Hematopoietic multipotent progenitor cell (in vitro differentiated cells): ENCODE measurements around the gene AKAP1. TPM values are rescaled to one million over a fixed set of nuclear protein-coding genes. Genes with fewer than 3 reads are reported as not detected.
A peak's percentile ranks its signal among the peaks of the same experiment; 100 is the strongest.

ENCODE experiments used
- DNase-seq, 3 donors: peaks; one replicate each; pipeline ENCODE4 v3.0.0-alpha.2; 2011 to 2015; ENCODE audit warnings: low read depth in 2 of 3, low spot score in 2 of 3
- total RNA-seq: library from RNA; depleted of rRNA; stranded (reverse); fragments of >200 nt; gene quantifications from one replicate; pipeline ENCODE4 v1.2.3, GENCODE V29; 2012

The AKAP1 gene
- 42.8 TPM for total RNA-seq

- peak; percentile 93 to 97 (median 95) for DNase-seq
Observed at GRCh38 chr17:57084802-57085447, at the start of gene AKAP1. Gene AKAP1 (plus strand): TSS chr17:57085246. CDS start chr17:57105465, 20,219 bp downstream.

- DNase-seq = no peak
Observed at GRCh38 chr17:57035971-57036481, 49.0 kb upstream of the AKAP1 start.

GRCh38 chr17:57037411-57037810 is 47.6 kb upstream of the AKAP1 start:
- no peak for DNase-seq

- no peak for DNase-seq
Observed at GRCh38 chr17:57038486-57038885, 46.6 kb upstream of the AKAP1 start.

GRCh38 chr17:57040571-57040970 is 44.5 kb upstream of the AKAP1 start:
- no peak for DNase-seq

GRCh38 chr17:57043276-57043675 is 41.8 kb upstream of the AKAP1 start:
- DNase-seq = no peak

GRCh38 chr17:57044976-57045867 is 39.8 kb upstream of the AKAP1 start:
- DNase-seq = peak in 1 of 3 donors; percentile 5

- peak in 1 of 3 donors; percentile 25 for DNase-seq
Observed at GRCh38 chr17:57045868-57046704, 39.0 kb upstream of the AKAP1 start.

GRCh38 chr17:57046749-57047148 is 38.3 kb upstream of the AKAP1 start:
- DNase-seq = peak in 1 of 3 donors; percentile 18

GRCh38 chr17:57048096-57048495 is 37.0 kb upstream of the AKAP1 start:
- no peak for DNase-seq

- DNase-seq = no peak
Observed at GRCh38 chr17:57050306-57050705, 34.7 kb upstream of the AKAP1 start.

- DNase-seq = no peak
Observed at GRCh38 chr17:57051886-57052361, 33.1 kb upstream of the AKAP1 start.

GRCh38 chr17:57062865-57063264 is 22.2 kb upstream of the AKAP1 start:
- no peak for DNase-seq

- DNase-seq = no peak
Observed at GRCh38 chr17:57067162-57067561, 17.9 kb upstream of the AKAP1 start.

- no peak for DNase-seq
Observed at GRCh38 chr17:57067781-57068180, 17.3 kb upstream of the AKAP1 start.

- no peak for DNase-seq
Observed at GRCh38 chr17:57068222-57068658, 16.8 kb upstream of the AKAP1 start.

GRCh38 chr17:57068707-57069106 is 16.3 kb upstream of the AKAP1 start:
- DNase-seq = no peak

GRCh38 chr17:57071991-57072944 is 12.8 kb upstream of the AKAP1 start:
- no peak for DNase-seq

GRCh38 chr17:57073626-57074025 is 11.4 kb upstream of the AKAP1 start:
- DNase-seq = no peak
